GM19395 (cell line): ENCODE measurements around the gene LSP1.

Experiments used
- ATAC-seq: cut with Tn5 transposase; IDR thresholded peaks from one replicate; pipeline ENCODE4 v1.9.1; 2021; ENCODE audit warnings: mild to moderate bottlenecking, moderate library complexity; ENCODE audit not compliant: unreplicated experiment

LSP1 gene

DNA sequence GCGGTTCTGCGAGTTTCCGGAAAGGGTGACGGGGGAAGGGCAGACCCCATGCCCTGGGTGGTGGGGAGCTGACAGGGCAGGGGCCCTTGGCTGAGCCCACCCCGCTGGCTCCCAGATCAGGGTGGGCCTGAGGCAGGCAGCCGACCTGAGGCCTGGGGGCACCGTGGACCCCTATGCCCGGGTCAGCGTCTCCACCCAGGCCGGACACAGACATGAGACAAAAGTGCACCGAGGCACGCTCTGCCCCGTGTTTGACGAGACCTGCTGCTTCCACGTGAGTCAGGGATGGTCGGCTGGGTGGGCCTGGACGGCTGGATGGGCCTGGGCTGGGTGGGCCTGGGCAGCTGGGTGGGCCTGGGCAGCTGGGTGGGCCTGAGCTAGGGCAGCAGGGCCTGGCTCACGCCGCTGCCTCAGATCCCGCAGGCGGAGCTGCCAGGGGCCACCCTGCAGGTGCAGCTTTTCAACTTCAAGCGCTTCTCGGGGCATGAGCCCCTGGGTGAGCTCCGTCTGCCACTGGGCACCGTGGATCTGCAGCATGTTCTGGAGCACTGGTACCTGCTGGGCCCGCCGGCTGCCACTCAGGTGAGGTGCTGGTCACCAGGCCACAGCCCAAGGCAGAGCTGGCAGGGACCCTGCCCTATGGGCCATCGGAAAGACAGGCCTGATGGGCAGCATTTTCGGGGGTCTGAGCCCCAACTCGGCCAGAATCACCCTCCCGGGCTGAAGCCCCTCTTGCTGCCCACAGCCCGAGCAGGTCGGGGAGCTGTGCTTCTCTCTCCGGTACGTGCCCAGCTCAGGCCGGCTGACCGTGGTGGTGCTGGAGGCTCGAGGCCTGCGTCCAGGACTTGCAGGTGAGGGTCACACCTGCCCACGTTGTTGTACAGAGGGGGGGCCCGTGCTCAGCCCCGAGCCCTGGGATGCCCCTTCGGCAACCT lies 16.6 kb upstream of the LSP1 start:
- ATAC-seq = no peak

DNA sequence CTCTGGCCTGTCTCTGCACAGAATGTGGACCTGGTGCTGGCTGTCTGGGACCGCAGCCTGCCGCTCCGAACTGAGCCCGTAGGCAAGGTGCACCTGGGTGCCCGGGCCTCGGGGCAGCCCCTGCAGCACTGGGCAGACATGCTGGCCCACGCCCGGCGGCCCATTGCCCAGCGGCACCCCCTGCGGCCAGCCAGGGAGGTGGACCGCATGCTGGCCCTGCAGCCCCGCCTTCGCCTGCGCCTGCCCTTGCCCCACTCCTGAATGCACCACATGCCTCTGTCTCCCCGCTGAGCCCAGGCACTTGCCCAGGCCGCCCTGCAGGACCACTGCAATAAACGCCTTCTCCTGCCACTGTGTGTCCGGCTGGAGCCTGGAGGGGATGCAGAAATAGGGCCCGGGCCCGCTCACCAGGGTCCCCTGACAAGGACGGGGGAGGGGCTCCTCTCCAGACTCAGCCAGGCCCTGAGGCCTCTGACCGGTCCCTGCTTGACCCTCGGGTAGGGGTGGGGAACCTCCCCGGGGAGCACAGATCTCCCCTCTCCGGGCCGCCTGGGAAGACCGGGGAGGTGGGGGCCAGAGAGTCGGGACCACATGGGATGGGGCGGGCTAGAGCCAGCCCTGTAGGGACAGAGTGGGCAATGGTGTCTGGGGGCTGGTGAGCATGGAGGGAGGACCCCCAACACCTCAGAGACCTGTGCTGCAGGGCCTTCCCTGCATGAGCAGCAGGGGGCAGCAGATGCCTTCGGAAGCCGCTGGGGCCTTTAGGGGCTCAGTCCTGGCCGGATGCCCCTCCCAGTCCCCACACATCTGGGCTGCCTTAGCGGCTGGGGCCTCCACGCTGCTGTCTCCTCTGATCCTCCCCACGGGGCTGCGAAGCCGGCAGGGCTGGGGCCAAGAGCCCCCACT lies 15.5 kb upstream of the LSP1 start:
- ATAC-seq = peak; percentile 70

DNA sequence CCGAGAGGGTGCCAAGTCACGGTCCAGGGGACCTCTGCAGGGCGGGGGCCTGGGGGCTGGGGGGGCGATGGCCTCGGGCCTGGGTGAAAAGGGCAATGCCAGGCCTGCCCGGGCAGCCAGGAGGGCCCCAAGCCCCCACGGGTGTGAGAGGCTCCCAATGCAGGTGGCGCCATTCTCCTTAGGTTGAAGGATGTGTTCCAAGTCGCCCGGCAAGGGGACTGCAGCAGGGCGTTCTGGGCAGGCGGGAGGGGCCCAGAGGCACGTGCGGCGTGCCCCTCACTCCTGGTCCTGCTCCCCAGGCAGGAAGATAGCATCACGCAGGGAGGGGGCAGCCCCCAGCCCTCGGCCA lies 14.8 kb upstream of the LSP1 start:
- ATAC-seq = peak; percentile 10

DNA sequence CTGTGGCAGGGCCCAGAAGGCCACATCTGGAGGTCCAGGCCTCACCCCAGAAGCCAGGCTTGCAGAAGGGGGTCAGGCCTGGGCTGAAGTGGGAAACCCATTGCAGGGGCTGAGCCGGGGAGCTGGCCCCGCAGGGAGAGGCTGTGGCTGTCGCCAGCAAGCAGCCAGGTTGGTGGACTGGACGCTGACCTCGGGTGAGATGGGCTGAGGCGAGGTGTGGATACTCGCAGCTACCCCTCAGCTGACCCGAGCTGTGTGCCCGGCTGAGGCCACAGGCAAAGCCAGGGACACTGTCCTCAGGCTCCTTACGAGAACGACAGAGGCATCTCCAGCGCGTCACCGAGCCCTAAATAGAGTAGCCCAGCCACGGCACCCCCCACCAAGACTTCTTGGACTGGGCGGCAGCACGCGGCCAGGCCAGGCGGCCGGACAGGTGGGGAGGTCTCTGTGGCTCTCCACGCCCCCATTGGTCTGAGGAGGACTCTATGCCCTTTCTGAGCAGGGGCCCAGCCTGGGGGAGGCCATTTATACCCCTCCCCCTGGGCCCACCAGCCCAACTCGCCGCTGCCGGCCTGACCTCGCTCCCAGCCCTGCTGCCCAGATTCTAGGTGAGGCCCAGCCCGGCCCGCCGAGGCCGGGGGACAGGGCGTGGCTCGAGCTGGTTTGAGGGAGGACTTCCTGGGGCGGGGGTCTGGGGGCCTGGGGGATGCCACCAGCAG lies 14.3 kb upstream of the LSP1 start, which contains the start of gene TNNI2:
Gene TNNI2 (plus strand): TSS at position 556 of the 719 bp plus-strand sequence. CDS start 716 bp downstream, outside the sequence.
- ATAC-seq = no peak

DNA sequence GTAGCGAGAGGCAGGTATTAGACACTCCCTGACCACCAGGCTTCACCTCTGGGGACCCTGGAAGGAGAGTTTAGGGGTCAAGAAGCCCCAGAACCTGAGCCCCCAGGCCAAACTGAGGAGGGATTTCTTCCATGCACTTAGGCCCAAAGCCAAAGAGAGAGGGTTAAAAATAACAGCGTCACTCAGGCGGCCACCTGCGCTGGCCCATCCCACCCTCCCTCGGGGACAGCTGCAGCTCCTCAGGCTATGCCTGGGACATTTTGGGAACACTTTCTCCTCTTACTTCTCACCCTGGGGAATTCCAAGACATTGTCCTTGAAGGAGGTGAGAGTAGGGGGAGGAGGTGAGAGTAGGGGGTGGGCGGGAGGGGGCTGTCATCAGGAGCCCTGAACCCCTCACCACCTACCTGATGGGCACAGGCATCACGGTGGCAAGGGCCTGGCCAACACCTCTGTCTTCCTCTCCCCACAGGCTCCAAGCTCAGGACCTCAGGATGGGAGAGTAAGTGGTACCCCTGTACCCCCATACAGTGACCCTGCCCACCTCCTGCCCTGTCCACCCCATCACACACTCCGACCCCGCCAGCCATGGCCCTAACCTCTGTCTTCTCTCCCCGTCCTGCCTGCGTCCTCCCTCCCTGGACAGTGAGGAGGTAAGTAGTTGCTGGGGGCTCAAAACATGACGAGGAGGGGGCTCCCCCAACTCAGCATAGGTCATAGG lies 13.5 kb upstream of the LSP1 start:
- ATAC-seq = no peak

DNA sequence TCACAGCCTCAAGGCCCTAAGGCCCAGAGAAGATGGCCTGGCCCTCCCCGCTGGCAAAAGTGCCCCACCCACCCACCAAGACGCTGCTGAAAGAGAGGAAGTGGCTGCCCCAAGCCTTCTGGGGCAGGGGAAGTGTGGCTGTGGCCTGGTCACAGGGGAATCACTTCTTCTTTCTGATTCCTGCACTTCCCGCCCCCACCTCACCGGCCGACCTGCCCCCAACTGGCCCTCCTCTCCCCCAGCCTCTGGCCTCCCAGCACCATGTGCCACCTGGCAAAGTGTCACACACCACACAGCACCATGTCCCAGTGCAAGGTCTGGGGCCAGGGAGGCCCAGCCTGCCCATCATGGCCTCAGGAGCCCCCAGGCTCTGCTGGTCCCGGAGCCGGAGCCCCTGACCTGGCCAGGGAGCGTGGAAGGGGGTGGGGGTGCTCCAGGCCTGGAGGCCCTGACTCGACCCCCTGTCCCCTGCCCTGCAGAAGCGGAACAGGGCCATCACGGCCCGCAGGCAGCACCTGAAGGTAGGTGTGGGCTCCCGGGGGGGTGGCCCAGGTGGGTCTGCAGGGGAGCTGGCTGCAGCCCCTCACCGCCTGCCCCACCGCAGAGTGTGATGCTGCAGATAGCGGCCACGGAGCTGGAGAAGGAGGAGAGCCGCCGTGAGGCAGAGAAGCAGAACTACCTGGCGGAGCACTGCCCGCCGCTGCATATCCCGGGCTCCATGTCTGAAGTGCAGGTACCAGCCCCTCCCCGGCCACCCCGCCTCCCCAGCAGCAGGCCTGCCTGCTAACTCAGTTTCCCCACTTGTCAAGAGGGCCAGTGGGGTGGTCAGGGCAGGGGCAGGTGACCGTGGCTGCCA lies 12.7 kb upstream of the LSP1 start:
- peak; percentile 46 for ATAC-seq

DNA sequence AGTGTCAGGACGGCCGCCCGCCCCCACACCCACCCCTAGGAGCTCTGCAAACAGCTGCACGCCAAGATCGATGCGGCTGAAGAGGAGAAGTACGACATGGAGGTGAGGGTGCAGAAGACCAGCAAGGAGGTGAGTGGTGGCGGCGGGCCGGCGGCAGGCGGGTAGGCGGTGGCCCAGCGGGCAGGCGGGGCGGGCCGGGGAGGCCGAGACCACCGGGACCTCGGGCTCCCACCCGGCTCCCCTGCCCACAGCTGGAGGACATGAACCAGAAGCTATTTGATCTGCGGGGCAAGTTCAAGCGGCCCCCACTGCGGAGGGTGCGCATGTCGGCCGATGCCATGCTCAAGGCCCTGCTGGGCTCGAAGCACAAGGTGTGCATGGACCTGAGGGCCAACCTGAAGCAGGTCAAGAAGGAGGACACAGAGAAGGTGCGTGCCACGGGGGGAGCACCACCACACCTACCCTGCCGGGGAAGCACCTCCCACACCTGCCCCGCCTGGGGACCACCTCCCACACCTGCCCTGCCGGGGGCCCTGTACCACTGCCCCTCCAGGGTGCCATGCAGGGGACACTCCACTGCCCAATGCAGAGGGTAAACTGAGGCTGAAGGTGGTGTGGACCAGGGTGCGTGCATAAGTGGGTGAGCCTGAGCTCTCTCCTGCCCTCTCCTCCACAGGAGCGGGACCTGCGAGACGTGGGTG lies 12.0 kb upstream of the LSP1 start:
- no peak for ATAC-seq

DNA sequence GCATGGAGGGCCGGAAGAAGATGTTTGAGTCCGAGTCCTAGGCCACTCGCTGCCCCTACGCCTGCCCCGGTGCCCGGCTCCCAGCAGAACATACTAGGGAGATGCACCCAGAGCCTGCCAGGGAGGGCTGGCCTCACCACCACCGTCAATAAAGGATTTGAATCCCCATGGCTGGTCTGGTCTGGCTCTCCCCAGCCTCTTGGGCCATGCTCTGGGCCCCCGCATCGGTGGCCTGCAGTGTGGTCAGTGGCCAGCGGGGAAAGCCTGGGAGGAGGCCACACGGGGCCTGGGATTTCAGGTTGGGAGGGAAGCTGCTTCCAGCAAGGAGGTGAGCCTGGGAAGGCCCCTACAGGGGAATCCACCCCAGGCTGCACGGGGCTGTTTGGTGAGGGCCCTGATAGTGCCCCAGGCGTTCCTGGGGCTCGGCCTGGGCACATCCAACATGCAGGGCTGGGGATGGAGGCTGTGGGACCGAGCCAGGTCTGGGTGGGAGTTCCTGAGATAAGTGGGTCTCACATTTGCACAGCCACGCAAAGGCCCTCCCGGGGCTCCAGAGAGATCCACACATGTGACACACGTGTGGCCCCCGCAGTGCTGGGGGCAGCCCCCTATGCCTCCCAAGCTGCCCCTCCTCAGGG lies 11.3 kb upstream of the LSP1 start:
- no peak for ATAC-seq

DNA sequence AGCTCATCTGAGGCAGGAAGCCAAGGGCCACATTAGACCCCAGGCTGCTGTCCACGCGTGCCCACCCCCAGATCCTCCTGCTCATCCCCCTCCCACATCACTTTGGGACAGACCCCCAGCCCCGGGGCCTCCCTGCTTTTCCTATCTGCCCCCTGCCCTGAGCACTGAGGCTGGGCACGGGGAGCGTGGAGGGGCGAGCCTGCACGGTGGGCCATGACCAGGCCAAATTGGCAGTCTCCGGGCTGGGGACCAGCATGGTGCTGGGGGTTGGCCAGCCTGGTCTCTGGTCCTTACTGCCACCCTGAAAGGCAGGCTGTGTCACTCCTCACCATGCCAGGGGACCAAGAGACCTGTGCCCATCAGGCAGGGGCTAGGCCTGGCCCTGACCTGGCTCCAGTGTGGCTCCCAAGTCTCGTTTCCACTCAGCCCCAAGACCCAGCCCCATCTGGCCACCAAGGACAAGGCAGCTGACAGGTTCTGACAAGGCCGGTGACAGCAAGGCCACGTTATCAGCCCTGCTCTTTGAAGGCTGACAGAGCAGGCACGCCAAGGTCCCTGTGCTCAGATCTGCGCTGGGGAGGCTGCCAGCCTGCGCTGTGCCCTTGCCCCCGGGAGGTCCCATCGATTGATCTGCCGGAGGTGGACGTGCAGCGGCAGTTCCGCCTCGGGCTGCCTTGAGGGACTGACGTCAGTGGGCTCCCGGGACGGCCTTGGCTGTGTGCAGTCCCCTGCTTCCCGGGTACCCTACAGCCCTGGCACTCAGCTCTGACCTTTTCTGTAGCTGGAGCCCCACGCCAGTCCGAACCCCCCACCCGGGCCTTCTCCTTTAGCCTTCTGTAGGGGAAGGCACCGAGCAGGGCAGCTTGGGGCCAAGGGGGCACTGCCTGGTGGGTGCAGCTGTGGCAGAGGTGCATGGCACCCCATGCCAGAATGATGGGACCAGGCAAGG lies 10.5 kb upstream of the LSP1 start:
- no peak for ATAC-seq

DNA sequence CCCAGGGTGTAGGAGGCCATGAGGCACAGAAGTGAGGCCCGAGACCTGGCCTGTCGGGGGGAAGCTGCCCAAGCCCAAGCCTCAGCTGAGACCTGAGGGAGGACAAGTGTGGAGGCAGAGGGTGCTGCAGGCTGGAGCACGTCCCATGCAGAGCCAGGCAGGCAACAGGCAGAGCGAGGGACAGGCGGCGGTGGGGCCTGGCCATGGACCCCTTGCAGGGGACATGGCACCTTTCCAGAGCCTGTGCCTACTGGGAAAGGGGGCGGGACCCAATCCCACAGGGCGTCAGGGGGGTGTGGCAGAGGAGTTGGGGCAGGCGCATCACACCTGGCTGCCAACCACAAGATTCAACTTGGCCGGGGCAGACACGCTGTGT lies 9.8 kb upstream of the LSP1 start:
- no peak for ATAC-seq

DNA sequence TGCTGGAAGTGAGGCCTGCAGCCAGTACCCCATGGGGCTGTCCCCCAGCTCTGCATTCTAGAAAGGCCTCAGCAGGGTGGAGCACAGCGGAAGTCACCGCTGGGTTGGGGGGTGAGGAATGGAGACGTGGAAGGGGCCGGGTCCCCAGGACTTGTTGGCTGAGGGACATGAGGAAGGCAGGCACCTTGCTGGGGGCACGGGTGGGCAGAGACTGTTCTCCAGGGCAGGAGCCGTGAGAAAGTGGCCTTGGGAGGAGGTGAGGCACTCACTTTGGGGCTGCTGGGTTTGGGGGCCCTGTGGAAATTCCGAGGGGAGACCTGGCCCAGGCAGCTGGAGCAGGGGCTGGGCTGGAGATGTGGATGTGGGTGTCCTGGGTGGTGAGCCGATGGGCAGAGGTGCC lies 9.1 kb upstream of the LSP1 start:
- no peak for ATAC-seq

DNA sequence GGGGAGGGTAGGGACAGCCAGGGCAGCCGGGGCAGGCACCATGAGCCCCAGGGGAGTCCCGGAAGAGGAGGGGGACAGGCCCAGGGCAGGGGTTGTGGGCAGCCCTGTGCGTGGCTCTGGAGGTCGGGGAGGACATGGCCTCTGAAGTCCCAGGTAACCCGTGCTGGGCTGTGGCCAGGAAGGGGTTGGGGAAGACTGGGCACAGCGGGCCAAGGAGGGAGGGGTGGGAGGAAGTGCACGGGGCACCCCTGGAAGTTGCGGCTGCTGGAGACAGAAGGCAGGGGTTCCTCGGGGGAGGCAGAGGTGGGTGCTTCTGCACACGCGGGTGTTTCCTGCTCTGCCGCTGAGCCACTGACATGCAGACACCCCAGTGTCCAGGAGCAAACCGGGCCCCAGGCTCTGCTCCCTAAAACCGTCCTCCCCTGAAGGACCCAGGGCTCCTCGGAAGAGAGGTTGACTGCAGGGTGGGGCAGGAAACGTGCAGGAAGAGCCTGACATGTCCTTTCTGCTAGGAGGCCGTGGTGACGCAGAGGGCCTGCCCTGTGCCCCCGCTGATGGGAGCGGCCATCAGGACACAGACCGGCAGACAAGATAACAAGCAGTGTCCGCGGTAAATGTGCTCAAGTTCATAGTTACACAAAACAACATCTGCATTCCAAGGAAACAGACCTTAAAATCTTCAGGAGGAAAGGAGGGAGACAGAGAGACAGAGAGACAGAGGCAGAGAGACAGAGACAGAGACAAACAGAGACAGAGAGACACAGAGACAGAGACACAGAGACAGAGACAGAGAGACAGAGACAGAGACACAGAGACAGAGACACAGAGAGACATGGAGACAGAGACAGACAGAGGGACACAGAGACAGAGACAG lies 8.4 kb upstream of the LSP1 start:
- ATAC-seq = no peak

DNA sequence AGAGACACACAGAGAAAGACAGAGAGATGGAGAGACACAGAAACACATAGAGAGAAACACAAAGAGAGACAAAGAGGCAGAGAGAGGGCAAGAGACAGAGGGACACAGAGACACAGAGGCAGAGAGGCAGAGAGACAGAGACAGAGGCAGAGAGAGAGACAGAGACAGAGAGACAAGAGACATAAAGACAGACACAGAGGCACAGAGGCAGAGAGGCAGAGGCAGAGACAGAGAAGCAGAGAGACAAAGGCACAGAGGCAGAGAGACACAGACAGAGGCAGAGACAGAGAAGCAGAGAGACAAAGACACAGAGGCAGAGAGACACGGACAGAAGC lies 7.8 kb upstream of the LSP1 start:
- no peak for ATAC-seq

DNA sequence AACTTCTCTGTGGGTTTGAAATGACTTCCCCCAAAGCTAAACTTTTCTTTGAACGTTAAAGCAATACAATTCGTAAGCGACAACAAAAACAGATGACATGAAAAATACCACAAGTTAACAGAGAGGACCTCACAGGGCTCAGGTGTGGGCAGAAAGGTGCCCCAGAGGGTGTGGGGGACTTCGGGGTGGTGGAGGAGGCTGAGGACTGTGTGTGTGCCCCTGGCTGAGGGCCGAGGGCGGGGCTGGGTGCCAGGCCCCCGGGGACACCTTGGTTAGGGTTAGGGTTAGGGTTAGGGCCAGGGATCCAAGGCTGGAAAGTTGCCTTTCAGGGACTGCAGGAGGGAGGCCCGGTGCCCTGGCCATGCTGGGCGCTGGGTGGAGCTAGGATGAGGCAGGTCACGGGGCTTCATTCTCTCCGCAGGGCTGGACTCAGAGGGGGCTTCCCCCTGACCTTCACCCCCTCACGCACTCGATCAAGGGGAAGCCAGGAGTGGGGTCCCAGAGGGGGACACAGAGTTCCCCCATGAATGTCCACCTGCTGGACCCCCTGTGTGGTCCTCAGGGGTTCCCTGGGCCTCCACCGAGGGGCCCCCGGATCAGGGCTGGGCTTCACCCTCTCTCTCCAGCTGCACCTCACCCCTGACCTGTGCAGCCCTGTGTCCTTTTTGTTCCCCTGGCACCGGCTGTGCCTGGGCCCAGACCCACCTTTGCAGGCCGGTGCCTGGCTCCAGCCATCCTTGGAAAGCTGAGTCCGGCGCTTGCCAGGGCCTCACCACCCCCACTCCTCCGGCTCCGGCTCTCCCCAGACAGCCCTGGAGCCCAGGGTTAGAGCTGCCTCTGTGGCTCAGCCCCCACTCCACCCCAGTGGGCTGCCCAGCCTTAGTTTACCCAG lies 7.1 kb upstream of the LSP1 start:
- ATAC-seq = no peak

DNA sequence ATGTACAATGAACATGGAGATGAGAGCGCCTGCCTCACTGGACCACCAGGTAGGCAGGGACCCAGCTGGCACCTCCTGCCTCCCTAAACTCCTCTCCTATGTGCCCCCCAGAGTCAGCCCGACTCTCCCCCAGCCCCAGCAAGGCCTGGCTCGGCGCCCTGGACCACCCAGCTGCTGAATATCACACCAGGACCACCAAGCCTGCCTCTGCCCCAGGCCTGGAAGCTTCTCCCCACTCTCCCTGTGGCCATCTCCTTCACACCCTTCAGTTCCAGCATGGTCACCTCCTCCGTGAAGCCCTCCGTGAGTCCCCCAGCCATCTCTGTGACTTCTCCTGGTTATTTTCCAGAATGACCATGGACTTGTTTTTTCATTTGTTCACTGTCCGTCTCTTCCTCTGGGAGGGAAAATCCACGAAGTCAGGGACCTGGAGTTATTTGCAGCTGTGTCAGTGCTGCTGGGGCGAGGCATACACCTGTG lies 6.4 kb upstream of the LSP1 start:
- ATAC-seq = no peak
